Hepatocyte (in vitro differentiated cells): ENCODE measurements around the gene BEST1.

Experiments used
- EZH2 ChIP-seq: fragments of 200-600 bp; sonication (generic); IDR thresholded peaks from 2 replicates; pipeline ENCODE4 v1.6.1; 2016; ENCODE audit warnings: antibody characterized with exemption, mild to moderate bottlenecking, borderline replicate concordance
- EZH2phosphoT487 ChIP-seq: fragments of 200-600 bp; sonication (generic); IDR thresholded peaks from one replicate; pipeline ENCODE4 v1.6.1; 2018; ENCODE audit warnings: antibody characterized with exemption, mild to moderate bottlenecking, low read depth, moderate library complexity; ENCODE audit not compliant: unreplicated experiment, severe bottlenecking
- TF ChIP-seq, protein P1 (sequence below): fragments of 200-600 bp; sonication (generic); IDR thresholded peaks from 2 replicates; pipeline ENCODE4 v1.5.1; 2016; ENCODE audit warnings: antibody characterized with exemption, mild to moderate bottlenecking; ENCODE audit not compliant: poor library complexity

DNA sequence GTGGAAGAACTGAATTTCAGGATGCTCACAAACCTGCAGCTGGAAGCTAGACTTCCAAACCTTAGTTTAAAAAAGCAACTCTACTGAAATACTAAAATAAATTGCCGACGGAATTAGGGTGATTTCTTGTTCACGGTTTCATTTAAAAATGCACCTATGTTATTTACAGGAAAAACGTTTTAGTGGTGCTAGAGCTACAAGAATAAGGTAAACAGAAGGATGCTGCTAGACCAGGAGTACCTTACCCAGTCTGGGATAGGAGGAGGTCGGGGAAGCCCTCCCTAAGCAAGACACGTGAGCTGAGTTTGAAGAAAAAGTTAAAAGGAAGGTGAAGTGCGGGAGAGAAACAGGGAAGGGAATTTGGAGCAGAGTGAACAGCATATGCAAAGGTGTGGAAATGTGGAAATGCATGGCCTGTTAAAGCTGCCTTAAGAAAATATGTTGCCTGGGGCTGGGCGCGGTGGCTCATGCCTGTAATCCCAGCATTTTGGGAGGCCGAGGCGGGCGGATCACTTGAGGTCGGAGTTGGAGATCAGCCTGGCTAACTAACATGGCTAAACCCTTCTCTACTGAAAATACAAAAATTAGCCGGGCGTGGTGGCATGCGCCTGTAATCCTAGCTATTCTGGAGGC lies 18.7 kb downstream of the BEST1 start:
- TF ChIP-seq EZH2phosphoT487: no peak
- TF ChIP-seq, protein P1, sequence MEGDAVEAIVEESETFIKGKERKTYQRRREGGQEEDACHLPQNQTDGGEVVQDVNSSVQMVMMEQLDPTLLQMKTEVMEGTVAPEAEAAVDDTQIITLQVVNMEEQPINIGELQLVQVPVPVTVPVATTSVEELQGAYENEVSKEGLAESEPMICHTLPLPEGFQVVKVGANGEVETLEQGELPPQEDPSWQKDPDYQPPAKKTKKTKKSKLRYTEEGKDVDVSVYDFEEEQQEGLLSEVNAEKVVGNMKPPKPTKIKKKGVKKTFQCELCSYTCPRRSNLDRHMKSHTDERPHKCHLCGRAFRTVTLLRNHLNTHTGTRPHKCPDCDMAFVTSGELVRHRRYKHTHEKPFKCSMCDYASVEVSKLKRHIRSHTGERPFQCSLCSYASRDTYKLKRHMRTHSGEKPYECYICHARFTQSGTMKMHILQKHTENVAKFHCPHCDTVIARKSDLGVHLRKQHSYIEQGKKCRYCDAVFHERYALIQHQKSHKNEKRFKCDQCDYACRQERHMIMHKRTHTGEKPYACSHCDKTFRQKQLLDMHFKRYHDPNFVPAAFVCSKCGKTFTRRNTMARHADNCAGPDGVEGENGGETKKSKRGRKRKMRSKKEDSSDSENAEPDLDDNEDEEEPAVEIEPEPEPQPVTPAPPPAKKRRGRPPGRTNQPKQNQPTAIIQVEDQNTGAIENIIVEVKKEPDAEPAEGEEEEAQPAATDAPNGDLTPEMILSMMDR: no peak
- no peak for TF ChIP-seq EZH2
